HG03342 (cell line): ENCODE results near the gene TFDP1.

Experiments used
- ATAC-seq: cut with Tn5 transposase; IDR thresholded peaks from one replicate; pipeline ENCODE4 v1.9.1; 2021; ENCODE audit warnings: mild to moderate bottlenecking, moderate library complexity; ENCODE audit not compliant: unreplicated experiment

The TFDP1 gene

GRCh38 chr13:113644800-113645199, 60.2 kb downstream of the TFDP1 start:
- no peak for ATAC-seq

- ATAC-seq: no peak
Observed at GRCh38 chr13:113645329-113645728, 60.8 kb downstream of the TFDP1 start.

GRCh38 chr13:113646376-113646775, 61.8 kb downstream of the TFDP1 start:
- no peak for ATAC-seq

- ATAC-seq: no peak
Observed at GRCh38 chr13:113646921-113647340, 62.4 kb downstream of the TFDP1 start.

- ATAC-seq: no peak
Observed at GRCh38 chr13:113647351-113648215, 63.0 kb downstream of the TFDP1 start.

- no peak for ATAC-seq
Observed at GRCh38 chr13:113648216-113648610, 63.7 kb downstream of the TFDP1 start.

- no peak for ATAC-seq
Observed at GRCh38 chr13:113649212-113649611, 64.7 kb downstream of the TFDP1 start.

GRCh38 chr13:113650275-113650674, 65.7 kb downstream of the TFDP1 start:
- no peak for ATAC-seq

- ATAC-seq: no peak
Observed at GRCh38 chr13:113650731-113651148, 66.2 kb downstream of the TFDP1 start.

GRCh38 chr13:113651511-113652403, 67.2 kb downstream of the TFDP1 start:
- ATAC-seq: no peak

- ATAC-seq: no peak
Observed at GRCh38 chr13:113652404-113653263, 68.1 kb downstream of the TFDP1 start.

- ATAC-seq: no peak
Observed at GRCh38 chr13:113653264-113654174, 69.0 kb downstream of the TFDP1 start.

- ATAC-seq: no peak
Observed at GRCh38 chr13:113654175-113654560, 69.6 kb downstream of the TFDP1 start.

- ATAC-seq: no peak
Observed at GRCh38 chr13:113654591-113655345, 70.2 kb downstream of the TFDP1 start.

GRCh38 chr13:113655346-113656002, 70.9 kb downstream of the TFDP1 start:
- ATAC-seq: no peak

GRCh38 chr13:113656003-113656588, 71.5 kb downstream of the TFDP1 start:
- no peak for ATAC-seq

GRCh38 chr13:113656831-113657671, 72.5 kb downstream of the TFDP1 start:
- no peak for ATAC-seq
